RWPE1 (cell line): ENCODE measurements around the gene UNC5A.

Experiments used
- CTCF ChIA-PET: fragments of 350-600 bp; sonication (Branson Sonifier 250); formaldehyde crosslinking; extraction: SDS; loops from one replicate; lab custom pipeline; 2021; lab: Yijun Ruan, JAX
- POLR2A ChIA-PET: fragments of 400-600 bp; formaldehyde crosslinking; extraction: SDS; loops from one replicate; lab custom pipeline; 2020; ENCODE audit warnings: antibody characterized with exemption; ENCODE audit not compliant: low non-redundant PET; lab: Yijun Ruan, JAX
- DNase-seq: peaks from one replicate; pipeline ENCODE4 v3.0.0; 2012; ENCODE audit warnings: low spot score
- H3K27ac ChIP-seq: fragments of 450-650 bp; 2 replicates; pipeline ENCODE4 v1.5.1; 2017
- TF ChIP-seq, protein P1 (sequence below): fragments of 450-650 bp; conservative IDR thresholded peaks from 2 replicates; pipeline ENCODE4 v1.5.1; 2017; ENCODE audit warnings: low read depth, mild to moderate bottlenecking

UNC5A gene

DNA sequence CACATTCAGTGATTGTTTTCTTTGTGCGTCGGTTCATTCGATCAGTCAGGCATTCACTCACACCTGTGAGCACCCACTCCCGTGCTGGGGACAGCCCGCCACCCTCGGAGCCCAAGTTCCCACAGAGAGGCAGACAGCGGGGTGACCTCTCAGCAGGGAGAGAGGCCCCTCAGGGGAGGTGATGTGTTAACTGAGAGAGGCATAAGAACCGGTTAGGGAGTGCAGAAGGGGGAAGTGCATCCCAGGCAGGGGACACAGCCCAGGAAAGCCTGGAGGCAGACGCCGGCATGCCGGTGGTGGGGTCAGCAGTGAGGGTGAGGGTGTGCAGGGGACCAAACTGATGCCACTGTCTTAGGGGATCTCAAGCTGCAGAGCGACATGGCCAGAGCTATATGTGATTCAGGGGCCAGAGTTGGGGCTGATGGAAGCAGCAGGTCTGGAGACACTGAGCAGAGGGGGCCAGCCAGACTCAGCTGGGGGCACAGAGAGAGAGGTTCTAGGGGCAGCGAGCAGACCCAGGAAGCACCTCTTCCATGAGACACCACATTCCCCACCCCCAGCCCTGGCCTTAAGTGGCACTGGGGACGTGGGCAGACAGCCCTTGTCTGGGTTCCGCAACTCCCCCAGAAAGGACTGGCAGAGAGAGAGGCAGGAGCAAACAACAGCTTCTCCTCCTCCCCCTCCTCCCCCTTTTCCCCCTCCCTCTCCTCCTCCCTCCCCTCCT lies 52.8 kb downstream of the UNC5A start:
- TF ChIP-seq, protein P1, sequence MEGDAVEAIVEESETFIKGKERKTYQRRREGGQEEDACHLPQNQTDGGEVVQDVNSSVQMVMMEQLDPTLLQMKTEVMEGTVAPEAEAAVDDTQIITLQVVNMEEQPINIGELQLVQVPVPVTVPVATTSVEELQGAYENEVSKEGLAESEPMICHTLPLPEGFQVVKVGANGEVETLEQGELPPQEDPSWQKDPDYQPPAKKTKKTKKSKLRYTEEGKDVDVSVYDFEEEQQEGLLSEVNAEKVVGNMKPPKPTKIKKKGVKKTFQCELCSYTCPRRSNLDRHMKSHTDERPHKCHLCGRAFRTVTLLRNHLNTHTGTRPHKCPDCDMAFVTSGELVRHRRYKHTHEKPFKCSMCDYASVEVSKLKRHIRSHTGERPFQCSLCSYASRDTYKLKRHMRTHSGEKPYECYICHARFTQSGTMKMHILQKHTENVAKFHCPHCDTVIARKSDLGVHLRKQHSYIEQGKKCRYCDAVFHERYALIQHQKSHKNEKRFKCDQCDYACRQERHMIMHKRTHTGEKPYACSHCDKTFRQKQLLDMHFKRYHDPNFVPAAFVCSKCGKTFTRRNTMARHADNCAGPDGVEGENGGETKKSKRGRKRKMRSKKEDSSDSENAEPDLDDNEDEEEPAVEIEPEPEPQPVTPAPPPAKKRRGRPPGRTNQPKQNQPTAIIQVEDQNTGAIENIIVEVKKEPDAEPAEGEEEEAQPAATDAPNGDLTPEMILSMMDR: no peak
- no peak for DNase-seq
- POLR2A ChIA-PET: no interaction called here
- H3K27ac ChIP-seq: no peak overlapping the region
- CTCF ChIA-PET: no interaction called here

DNA sequence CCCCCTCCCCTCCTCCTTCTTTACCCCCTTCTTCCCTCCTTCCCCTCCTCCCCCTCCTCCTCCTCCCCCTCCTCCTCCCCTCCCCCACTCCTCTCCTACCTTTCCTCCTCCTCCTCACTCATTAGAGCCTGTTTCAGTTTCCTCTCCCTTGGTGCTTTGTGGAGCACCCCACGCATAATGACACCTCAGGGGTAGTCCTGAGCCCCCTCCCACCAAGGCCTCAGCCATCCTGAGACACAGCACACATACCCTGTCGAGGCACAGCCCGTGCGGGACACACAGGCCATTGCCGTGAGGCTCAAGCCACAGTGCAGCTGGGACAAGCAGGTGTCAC lies 53.4 kb downstream of the UNC5A start:
- ChIA-PET POLR2A (no interaction called here), CTCF (no interaction called here)
- TF ChIP-seq, protein P1: no peak
- DNase-seq: no peak
- no peak overlapping the region for H3K27ac ChIP-seq

DNA sequence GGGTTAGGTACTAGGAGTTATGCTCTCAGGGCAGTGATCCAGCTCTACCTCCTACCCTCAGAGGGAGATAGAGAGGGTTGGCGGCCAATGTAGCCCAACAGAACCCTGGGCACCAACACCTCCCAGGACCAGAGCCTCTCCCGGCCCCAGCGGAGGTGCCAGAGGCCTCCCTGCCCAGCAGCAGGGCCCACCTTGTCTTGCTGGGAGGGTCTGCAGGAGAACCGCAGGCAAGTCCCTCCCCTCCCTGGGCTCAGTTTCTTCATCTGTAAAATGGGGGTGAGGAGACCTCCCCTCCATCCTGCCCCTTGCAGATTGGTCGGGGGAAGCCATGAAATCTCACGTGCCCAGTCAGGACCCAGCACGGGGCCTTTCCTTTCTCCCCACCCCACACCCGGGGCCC lies 54.4 kb downstream of the UNC5A start:
- CTCF ChIA-PET: interaction anchor here (0.8 kb wide), 1 partner anchor 164 kb away, joined by 3 read pairs; no protein-coding TSS in a partner anchor
- no peak for DNase-seq
- TF ChIP-seq, protein P1: no peak
- POLR2A ChIA-PET: no interaction called here
- no peak overlapping the region for H3K27ac ChIP-seq

DNA sequence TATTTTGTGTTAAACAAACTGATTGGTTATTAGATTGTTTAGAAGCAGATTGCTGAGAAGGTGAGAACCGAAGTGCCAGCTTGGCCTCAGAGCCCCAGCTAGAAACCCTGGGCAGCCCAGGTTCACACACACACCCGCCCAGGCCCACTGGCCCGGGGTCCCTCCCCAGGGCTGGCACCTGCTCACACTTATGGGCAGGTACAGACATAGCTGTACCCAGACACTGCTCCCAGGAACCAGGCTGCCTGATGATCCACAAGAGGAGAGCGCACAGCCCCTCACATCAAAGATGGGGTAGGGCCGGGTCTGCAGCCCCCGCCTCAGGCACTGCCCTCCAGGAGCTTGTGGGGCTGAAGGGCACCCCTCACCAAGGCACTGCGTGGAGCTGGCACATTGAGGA lies 55.6 kb downstream of the UNC5A start:
- ChIA-PET POLR2A (interaction anchor here (0.5 kb wide), 1 partner anchor 50 kb away, joined by 6 read pairs; no protein-coding TSS in a partner anchor), CTCF (interaction anchor here (0.6 to 1.4 kb wide), 3 partner anchors 11 to 205 kb away, joined by 3 to 5 read pairs (median 4); no protein-coding TSS in a partner anchor)
- H3K27ac ChIP-seq: no peak overlapping the region
- no peak for DNase-seq
- TF ChIP-seq, protein P1: no peak

DNA sequence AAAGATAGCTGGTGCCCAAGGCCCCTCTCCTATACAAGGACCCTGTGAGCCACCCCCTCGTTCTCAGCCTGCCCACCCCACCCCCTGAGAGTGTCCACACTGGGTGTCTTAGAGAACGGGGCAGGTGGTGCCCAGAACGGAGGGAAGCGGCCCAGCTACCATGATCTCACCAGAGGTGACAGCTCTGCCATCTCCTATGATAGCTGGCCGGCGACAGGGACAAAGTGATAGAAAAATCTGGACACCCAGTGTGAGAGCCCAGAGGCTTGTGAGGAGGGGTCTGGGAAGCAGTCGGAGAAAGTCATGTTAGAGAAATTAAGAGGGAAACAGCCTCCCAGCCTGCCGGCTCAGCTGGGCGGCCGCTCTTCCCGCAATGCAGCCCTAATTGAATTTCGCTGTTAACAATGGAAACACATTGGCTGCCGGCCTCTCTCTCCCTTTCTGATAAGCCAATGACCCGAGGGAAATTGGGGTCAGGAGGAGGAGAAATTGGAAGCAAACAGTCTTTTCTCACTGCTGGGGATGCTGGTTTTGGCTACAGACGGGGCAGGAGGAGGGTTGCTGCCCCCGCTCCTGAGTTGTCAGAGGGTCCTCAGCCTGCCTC lies 56.5 kb downstream of the UNC5A start:
- ChIA-PET POLR2A (no interaction called here), CTCF (interaction anchor here (0.7 to 1.1 kb wide), 2 partner anchors 52 to 206 kb away, joined by 3 to 4 read pairs; no protein-coding TSS in a partner anchor)
- H3K27ac ChIP-seq: no peak overlapping the region
- TF ChIP-seq, protein P1: no peak
- DNase-seq: no peak

DNA sequence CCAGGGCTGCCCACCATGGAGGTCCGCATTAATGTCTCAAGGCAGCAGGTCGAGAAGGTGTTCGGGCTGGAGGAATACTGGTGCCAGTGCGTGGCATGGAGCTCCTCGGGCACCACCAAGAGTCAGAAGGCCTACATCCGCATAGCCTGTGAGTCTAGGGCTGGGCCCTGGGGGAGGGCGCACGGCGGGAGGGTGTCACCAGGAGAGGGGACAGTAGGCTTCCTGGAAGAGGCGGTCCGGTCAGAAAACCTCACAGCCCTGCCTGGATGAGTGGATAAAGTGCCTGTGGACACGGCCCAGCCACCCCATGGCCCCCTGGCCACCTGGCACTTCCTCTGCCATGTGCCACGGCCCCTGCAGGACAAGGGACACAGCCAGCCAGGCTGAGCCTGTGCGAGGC lies 57.8 kb downstream of the UNC5A start:
- TF ChIP-seq, protein P1: no peak
- H3K27ac ChIP-seq: no peak overlapping the region
- ChIA-PET CTCF (no interaction called here), POLR2A (no interaction called here)
- DNase-seq: no peak
